Measurements from ENCODE around the gene TNK1. TPM values are rescaled to one million over a fixed set of nuclear protein-coding genes. Genes with fewer than 3 reads are reported as not detected.

Gene TNK1
- total RNA-seq, 1 experiment from 2014 or later, result 7.0 TPM

GRCh38 chr17:7425316-7425715 is 44.4 kb downstream of the TNK1 start, which contains the start of gene SPEM2:
Gene SPEM2 (plus strand): TSS chr17:7425616. CDS start chr17:7425689, 73 bp downstream.
- BruUV-seq (replicated peaks), result no TSS peak
- CTCF ChIA-PET, result no interaction called here
- H3K27ac Mint-ChIP-seq (ENCODE audit: unreplicated experiment), result no peak within 1 kb of the TSS

GRCh38 chr17:7425756-7426155 is 44.9 kb downstream of the TNK1 start:
- Mint-ChIP-seq H3K27ac (ENCODE audit: unreplicated experiment) (no peak overlapping the region), H3K4me3 (ENCODE audit: low read depth, unreplicated experiment) (no peak overlapping the region), H3K4me1 (ENCODE audit: low read depth, unreplicated experiment) (no peaks in the 10 kb centered on the region), H3K36me3 (ENCODE audit: insufficient read depth, unreplicated experiment) (peaks cover 4% of the 10 kb centered on the region), H3K9me3 (ENCODE audit: low read depth, unreplicated experiment) (no peaks in the 10 kb centered on the region), H3K27me3 (ENCODE audit: unreplicated experiment) (no peaks in the 10 kb centered on the region)
- DNase-seq, result no peak
- no TSS peak for BruUV-seq (replicated peaks)
- intact Hi-C loops (cut with micrococcal nuclease; ENCODE audit: unreplicated experiment), result no loop called here
- TF ChIP-seq CTCF (IDR thresholded peaks at IDR 0.05; ENCODE audit: unreplicated experiment), result no peak
- CTCF ChIA-PET, result no interaction called here

More at GRCh38 chr17:7425316-7425715, 44.4 kb downstream of the TNK1 start, which contains the start of gene SPEM2:
- TF ChIP-seq CTCF (IDR thresholded peaks at IDR 0.05; ENCODE audit: unreplicated experiment), result no peak
- Mint-ChIP-seq H3K4me3 (ENCODE audit: low read depth, unreplicated experiment) (no peak within 1 kb of the TSS), H3K36me3 (ENCODE audit: insufficient read depth, unreplicated experiment) (peaks cover 4% of the 10 kb centered on the region), H3K27me3 (ENCODE audit: unreplicated experiment) (no peaks in the 10 kb centered on the region), H3K9me3 (ENCODE audit: low read depth, unreplicated experiment) (no peaks in the 10 kb centered on the region), H3K4me1 (ENCODE audit: low read depth, unreplicated experiment) (no peaks in the 10 kb centered on the region)
- DNase-seq, result no peak
- intact Hi-C loops (cut with micrococcal nuclease; ENCODE audit: unreplicated experiment), result no loop called here

- Mint-ChIP-seq H3K4me1 (ENCODE audit: low read depth, unreplicated experiment) (no peaks in the 10 kb centered on the region), H3K9me3 (ENCODE audit: low read depth, unreplicated experiment) (no peaks in the 10 kb centered on the region), H3K27ac (ENCODE audit: unreplicated experiment) (no peak overlapping the region), H3K27me3 (ENCODE audit: unreplicated experiment) (no peaks in the 10 kb centered on the region), H3K36me3 (ENCODE audit: insufficient read depth, unreplicated experiment) (peaks cover 4% of the 10 kb centered on the region), H3K4me3 (ENCODE audit: low read depth, unreplicated experiment) (no peak overlapping the region)
- DNase-seq, result no peak
- no TSS peak for BruUV-seq (replicated peaks)
- TF ChIP-seq CTCF (IDR thresholded peaks at IDR 0.05; ENCODE audit: unreplicated experiment), result no peak
- CTCF ChIA-PET, result no interaction called here
- intact Hi-C loops (cut with micrococcal nuclease; ENCODE audit: unreplicated experiment), result no loop called here
These were observed 45.4 kb downstream of the TNK1 start for GRCh38 chr17:7426203-7426863.

- Mint-ChIP-seq H3K27ac (ENCODE audit: unreplicated experiment) (no peak overlapping the region), H3K36me3 (ENCODE audit: insufficient read depth, unreplicated experiment) (peaks cover 4% of the 10 kb centered on the region), H3K9me3 (ENCODE audit: low read depth, unreplicated experiment) (no peaks in the 10 kb centered on the region), H3K4me3 (ENCODE audit: low read depth, unreplicated experiment) (no peak overlapping the region), H3K27me3 (ENCODE audit: unreplicated experiment) (no peaks in the 10 kb centered on the region), H3K4me1 (ENCODE audit: low read depth, unreplicated experiment) (no peaks in the 10 kb centered on the region)
- CTCF ChIA-PET, result no interaction called here
- TF ChIP-seq CTCF (IDR thresholded peaks at IDR 0.05; ENCODE audit: unreplicated experiment), result no peak
- no TSS peak for BruUV-seq (replicated peaks)
- DNase-seq, result no peak
- intact Hi-C loops (cut with micrococcal nuclease; ENCODE audit: unreplicated experiment), result no loop called here
These were observed 46.1 kb downstream of the TNK1 start for GRCh38 chr17:7426896-7427489.

All from Calu3 (cell line).